Esophagus squamous epithelium (tissue), 5 donors: ENCODE results near the gene IFITM1. TPM values are rescaled to one million over a fixed set of nuclear protein-coding genes. Genes with fewer than 3 reads are reported as not detected.
"Not testable (repeated sequence)": the region's sequence is repeated elsewhere in the genome, so short reads cannot be mapped to it uniquely, and the experiment has no call there.

Experiments
- DNase-seq: peaks from one replicate; lab custom pipeline; 2025; lab: John Stamatoyannopoulos, UW
- H3K27ac ChIP-seq, 4 donors: fragments of 200-600 bp; sonication (generic); one replicate each; pipeline ENCODE4 v1.5.1; 2016 to 2019; ENCODE audit warnings: mild to moderate bottlenecking in 1 of 4
- H3K27me3 ChIP-seq, 4 donors: fragments of 200-600 bp; sonication (generic); 1 replicate in 3 of 4; 2 replicates in 1 of 4; pipeline versions ENCODE4 v1.5.1 to v1.6.0; 2017 to 2021; ENCODE audit warnings: antibody characterized with exemption in 1 of 4
- H3K36me3 ChIP-seq, 3 donors: fragments of 200-600 bp; sonication (generic); one replicate each; pipeline ENCODE4 v1.5.1; 2016 to 2019
- H3K4me1 ChIP-seq, 3 donors: fragments of 200-600 bp; sonication (generic); one replicate each; pipeline ENCODE4 v1.5.1; 2017 to 2019
- H3K4me3 ChIP-seq, 4 donors: fragments of 200-600 bp; sonication (generic); 1 replicate in 3 of 4; 2 replicates in 1 of 4; pipeline ENCODE4 v1.5.1; 2016 to 2019; ENCODE audit warnings: mild to moderate bottlenecking in 2 of 4, moderate library complexity in 1 of 4
- H3K9me3 ChIP-seq, 3 donors: fragments of 200-600 bp; sonication (generic); one replicate each; pipeline ENCODE4 v1.5.1; 2016 to 2019
- POLR2A ChIP-seq, 4 donors: fragments of 450-650 bp; IDR thresholded peaks; one replicate each; pipeline ENCODE4 v1.6.1; 2017; ENCODE audit warnings: antibody characterized with exemption in 4 of 4, mild to moderate bottlenecking in 4 of 4, moderate library complexity in 3 of 4
- WGBS, 2 donors: methylation state at CpG; one replicate each; pipeline ENCODE4 v1.1.5; 2018; 5-methylcytosine and 5-hydroxymethylcytosine counted together
- intact Hi-C: fragments of 100-400 bp; cut with DNase I; formaldehyde crosslinking; loops from one replicate; pipeline ENCODE4 v1.15.0; 2022
- total RNA-seq, 4 donors: library from RNA; depleted of rRNA; stranded (reverse); fragments of >200 nt; gene quantifications; one replicate each; pipeline ENCODE4 v1.1.0, GENCODE V29; 2016
- TF ChIP-seq, protein P1 (sequence below), 6 experiments: fragments of 450-650 bp in 4 of 6; fragments of 200-600 bp in 2 of 6; sonication (generic) in 2 of 6; IDR thresholded peaks; one replicate each; pipeline ENCODE4 v1.5.1; 2016 to 2019; ENCODE audit warnings: antibody characterized with exemption in 6 of 6, mild to moderate bottlenecking in 4 of 6, moderate library complexity in 4 of 6
- donor health status: DM: yes; HTN: yes; CAD: no.

The IFITM1 gene
- total RNA-seq, 4 donors from 2014 or later: 26.3 to 133 (median 60.0) TPM

DNA sequence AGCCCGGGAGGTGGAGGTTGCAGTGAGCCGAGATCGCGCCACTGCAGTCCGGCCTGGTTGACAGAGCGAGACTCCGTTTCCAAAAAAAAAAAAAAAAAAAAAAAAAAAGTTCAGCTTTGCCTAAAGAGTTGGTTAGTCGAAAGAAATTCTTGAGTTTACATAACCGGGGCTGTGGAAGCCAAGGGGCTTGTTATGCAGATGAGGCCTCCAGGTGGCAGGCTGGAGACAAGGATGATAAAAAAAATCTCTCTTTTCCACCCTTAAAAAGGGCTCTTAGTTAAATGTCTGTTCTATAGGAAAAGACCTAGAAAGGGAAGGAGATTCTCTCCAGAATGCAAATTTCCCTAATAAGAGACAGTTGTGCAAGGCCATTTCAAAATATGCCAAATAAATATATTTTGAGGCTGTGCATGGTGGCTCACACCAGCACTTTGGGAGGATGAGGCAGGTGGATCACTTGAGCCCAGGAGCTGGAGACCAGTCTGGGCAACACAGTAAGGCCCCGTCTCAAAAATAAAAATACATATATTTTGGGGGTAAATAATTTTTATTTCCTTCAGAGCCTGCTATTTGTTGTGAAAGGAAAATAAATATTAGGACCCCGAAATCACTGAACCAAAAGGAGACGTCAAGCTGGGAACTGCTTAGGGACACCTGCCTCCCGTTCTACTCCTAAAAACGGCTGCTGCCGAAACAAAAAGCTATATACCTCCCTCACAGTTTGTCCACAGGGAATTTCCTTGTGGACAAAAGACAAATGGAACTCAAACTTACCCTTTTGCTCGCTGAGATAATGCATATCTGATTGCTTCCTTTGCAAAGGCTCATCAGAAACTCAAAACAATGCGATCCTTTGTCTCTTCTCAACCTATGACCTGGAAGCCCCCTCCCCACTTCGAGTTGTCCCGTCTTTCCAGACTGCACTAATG, 8.7 kb upstream of the IFITM1 start:
- H3K27ac ChIP-seq: peak overlapping the region in 1 of 4 donors; percentile 93
- no peaks in the 10 kb centered on the region for H3K36me3 ChIP-seq
- no peak for DNase-seq
- 30 to 32% methylated on average over 19 of the region's 19 CpGs for whole genome bisulfite sequencing, 2 donors
- H3K4me1 ChIP-seq: peaks cover 10 to 56% (median 27%) of the 10 kb centered on the region in 3 donors
- H3K4me3 ChIP-seq: no peak overlapping the region
- TF ChIP-seq, protein P1, sequence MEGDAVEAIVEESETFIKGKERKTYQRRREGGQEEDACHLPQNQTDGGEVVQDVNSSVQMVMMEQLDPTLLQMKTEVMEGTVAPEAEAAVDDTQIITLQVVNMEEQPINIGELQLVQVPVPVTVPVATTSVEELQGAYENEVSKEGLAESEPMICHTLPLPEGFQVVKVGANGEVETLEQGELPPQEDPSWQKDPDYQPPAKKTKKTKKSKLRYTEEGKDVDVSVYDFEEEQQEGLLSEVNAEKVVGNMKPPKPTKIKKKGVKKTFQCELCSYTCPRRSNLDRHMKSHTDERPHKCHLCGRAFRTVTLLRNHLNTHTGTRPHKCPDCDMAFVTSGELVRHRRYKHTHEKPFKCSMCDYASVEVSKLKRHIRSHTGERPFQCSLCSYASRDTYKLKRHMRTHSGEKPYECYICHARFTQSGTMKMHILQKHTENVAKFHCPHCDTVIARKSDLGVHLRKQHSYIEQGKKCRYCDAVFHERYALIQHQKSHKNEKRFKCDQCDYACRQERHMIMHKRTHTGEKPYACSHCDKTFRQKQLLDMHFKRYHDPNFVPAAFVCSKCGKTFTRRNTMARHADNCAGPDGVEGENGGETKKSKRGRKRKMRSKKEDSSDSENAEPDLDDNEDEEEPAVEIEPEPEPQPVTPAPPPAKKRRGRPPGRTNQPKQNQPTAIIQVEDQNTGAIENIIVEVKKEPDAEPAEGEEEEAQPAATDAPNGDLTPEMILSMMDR (IDR thresholded peaks at IDR 0.05): peak; percentile 37 to 84 (median 72)
- no peak for TF ChIP-seq POLR2A (IDR thresholded peaks at IDR 0.05)
- H3K9me3 ChIP-seq: no peaks in the 10 kb centered on the region
- intact Hi-C loops: loop anchor here (5.0 kb wide), 1 partner anchor 57 kb away; no protein-coding TSS in a partner anchor
- H3K27me3 ChIP-seq: peaks cover 0 to 18% (median 0%) of the 10 kb centered on the region in 4 donors

DNA sequence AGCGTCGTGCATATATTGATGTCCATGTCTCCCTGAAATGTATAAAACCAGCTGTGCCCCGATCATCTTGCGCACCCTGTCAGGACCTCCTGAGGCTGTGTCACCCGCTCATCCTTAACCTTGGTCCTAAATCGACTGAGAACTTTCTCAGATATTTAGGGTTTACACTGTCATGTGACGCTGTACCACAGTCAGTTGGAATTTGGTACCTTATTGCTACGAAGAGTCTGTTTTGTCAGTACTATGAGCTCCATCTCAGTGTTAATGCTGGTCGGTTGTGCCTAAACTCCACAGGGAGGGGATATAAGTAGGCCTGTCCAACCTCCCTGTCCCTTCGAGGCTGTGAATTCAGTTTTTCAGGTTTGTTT, 8.0 kb upstream of the IFITM1 start:
- 94% methylated on average over 8 to 9 of the region's 10 CpGs for WGBS, 2 donors
- DNase-seq: no peak
- Histone ChIP-seq H3K27me3 (peaks cover 0 to 12% (median 0%) of the 10 kb centered on the region in 4 donors), H3K4me1 (peaks cover 10 to 56% (median 27%) of the 10 kb centered on the region in 3 donors), H3K27ac (peak overlapping the region in 2 of 4 donors; percentile 88 to 93), H3K9me3 (no peaks in the 10 kb centered on the region), H3K4me3 (no peak overlapping the region), H3K36me3 (no peaks in the 10 kb centered on the region)
- TF ChIP-seq POLR2A (IDR thresholded peaks at IDR 0.05): no peak
- TF ChIP-seq, protein P1 (IDR thresholded peaks at IDR 0.05): no peak
- intact Hi-C loops: no loop called here

DNA sequence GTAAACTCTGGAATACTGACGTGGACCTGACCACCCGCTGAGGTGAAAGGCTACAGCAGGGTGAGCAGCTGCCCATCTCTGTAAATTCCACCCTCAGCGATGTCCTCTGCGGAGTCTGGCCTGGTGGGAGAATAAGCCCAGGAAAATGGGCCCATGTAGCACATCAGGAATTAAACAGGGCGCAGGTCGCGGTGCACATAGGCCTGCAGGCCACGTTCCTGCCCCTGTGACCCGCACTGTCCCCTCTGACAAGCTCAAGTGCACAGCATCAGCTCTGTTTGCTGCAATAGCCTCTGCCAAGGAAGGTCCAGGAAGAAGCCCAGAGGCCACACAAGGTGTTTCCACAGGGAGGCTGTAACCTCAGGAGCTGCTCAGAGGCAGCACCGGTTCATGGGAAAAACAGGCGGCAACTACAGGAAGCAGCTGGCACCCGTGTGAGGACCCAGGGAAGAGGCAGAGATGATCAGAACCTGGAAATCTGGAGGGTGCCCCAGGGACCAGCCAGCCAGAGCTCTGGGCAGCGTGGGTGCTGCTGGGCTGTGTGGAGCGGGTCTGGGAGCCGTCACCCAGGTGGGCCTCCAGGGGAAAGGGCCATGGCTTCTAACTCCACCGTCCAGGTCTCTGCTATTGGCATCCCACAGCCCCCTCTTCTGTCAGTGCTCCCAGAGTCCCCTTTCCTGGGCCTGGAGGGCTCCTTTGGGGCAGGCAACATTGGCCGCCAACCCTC, 7.0 kb upstream of the IFITM1 start:
- H3K27me3 ChIP-seq: peaks cover 0 to 6% (median 0%) of the 10 kb centered on the region in 4 donors
- no peak for DNase-seq
- no peak for TF ChIP-seq POLR2A (IDR thresholded peaks at IDR 0.05)
- TF ChIP-seq, protein P1 (IDR thresholded peaks at IDR 0.05): no peak
- peak overlapping the region; percentile 57 to 93 (median 86) for H3K27ac ChIP-seq
- peaks cover 12 to 60% (median 28%) of the 10 kb centered on the region in 3 donors for H3K4me1 ChIP-seq
- 83 to 86% methylated on average over 3 to 8 of the region's 17 CpGs for WGBS, 2 donors
- no peak overlapping the region for H3K4me3 ChIP-seq
- H3K9me3 ChIP-seq: no peaks in the 10 kb centered on the region
- intact Hi-C loops: no loop called here
- H3K36me3 ChIP-seq: no peaks in the 10 kb centered on the region

DNA sequence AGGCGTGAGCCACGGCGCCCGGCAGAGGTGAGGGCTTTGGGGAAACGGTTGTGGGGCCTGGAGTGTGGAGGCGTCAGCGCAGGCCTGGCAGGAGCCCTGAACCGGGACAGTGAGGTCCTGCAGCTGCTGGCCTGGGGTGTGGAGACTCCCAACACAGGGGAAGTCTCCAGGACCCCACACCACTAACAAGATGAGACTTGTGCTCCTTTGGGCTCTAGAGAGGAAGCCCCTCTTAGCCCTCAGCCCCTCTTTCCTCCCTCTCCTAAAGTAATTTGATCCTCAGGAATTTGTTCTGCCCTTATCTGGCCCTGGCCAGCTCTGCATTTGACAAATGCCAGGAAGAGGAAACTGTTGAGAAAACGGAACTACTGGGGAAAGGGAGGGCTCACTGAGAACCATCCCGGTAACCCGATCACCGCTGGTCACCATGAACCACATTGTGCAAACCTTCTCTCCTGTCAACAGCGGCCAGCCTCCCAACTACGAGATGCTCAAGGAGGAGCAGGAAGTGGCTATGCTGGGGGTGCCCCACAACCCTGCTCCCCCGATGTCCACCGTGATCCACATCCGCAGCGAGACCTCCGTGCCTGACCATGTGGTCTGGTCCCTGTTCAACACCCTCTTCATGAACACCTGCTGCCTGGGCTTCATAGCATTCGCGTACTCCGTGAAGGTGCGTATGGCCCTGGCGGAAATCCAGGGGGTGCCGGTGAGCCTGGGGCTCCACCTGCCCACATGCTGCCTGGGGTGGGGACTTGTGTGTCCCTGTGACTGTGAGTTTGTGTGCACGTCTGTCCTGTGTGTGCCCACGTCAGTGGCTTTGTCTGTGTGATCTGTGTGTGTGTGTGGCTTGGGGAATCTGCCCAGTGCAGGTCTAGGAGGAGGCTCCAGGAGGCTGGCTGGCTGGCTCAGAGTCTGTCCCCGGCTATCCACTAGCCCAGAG, 5.8 kb upstream of the IFITM1 start, which contains the start of gene IFITM2:
Gene IFITM2 (plus strand): TSS at position 51 of the 943 bp plus-strand sequence. CDS start 377 bp downstream, at position 428.
- Histone ChIP-seq H3K4me1 (peaks cover 19 to 73% (median 40%) of the 10 kb centered on the region in 3 donors), H3K27ac (peak within 1 kb of the TSS; percentile 83 to 93 (median 86)), H3K4me3 (peak within 1 kb of the TSS; percentile 22 to 70 (median 46))
- TF ChIP-seq POLR2A (IDR thresholded peaks at IDR 0.05): peak in 2 of 4 donors; percentile 55 to 85
- TF ChIP-seq, protein P1 (IDR thresholded peaks at IDR 0.05): peak in 1 of 6 experiments; percentile 15
- intact Hi-C loops, H3K9me3 ChIP-seq, H3K27me3 ChIP-seq, H3K36me3 ChIP-seq, DNase-seq: not testable (repeated sequence)
- 0 to 17% methylated on average over 8 to 12 of the region's 28 CpGs for WGBS, 2 donors

DNA sequence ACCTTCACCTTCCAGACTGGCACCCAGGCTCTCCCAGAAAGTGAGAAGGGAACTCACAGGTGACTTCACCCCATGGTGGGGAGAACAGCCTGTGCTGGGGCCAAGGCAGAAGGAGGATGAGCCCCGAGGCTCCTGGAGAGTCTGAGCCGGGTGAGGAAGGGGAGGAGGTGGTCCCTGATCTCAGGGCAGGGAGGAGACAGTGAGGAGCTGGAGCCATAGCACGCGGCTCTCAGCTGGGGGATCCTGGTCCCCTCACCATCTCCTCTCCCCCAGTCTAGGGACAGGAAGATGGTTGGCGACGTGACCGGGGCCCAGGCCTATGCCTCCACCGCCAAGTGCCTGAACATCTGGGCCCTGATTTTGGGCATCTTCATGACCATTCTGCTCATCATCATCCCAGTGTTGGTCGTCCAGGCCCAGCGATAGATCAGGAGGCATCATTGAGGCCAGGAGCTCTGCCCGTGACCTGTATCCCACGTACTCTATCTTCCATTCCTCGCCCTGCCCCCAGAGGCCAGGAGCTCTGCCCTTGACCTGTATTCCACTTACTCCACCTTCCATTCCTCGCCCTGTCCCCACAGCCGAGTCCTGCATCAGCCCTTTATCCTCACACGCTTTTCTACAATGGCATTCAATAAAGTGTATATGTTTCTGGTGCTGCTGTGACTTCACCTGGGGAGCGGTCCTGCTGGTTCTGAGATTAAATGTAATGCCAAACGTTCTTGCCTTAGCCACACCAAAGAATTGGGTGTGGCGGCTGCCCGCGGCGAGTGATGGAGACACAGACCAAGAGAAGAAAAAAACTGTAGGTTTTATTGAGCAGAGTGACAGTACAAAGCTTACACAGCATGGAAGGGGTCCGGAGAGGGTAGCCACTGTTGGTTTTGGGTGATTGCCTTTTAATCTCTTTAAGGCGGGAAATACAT, 4.8 kb upstream of the IFITM1 start:
- intact Hi-C loops, H3K27me3 ChIP-seq, H3K9me3 ChIP-seq, H3K36me3 ChIP-seq, DNase-seq: not testable (repeated sequence)
- peaks cover 23 to 82% (median 46%) of the 10 kb centered on the region in 3 donors for H3K4me1 ChIP-seq
- peak overlapping the region; percentile 83 to 93 (median 86) for H3K27ac ChIP-seq
- peak overlapping the region; percentile 22 to 70 (median 46) for H3K4me3 ChIP-seq
- 15 to 29% methylated on average over 15 of the region's 24 CpGs for WGBS, 2 donors
